ENCODE measurements around the gene ANO4.

- no peak for TF ChIP-seq EP300 (IDR thresholded peaks at IDR 0.05)
- TF ChIP-seq, protein P1, sequence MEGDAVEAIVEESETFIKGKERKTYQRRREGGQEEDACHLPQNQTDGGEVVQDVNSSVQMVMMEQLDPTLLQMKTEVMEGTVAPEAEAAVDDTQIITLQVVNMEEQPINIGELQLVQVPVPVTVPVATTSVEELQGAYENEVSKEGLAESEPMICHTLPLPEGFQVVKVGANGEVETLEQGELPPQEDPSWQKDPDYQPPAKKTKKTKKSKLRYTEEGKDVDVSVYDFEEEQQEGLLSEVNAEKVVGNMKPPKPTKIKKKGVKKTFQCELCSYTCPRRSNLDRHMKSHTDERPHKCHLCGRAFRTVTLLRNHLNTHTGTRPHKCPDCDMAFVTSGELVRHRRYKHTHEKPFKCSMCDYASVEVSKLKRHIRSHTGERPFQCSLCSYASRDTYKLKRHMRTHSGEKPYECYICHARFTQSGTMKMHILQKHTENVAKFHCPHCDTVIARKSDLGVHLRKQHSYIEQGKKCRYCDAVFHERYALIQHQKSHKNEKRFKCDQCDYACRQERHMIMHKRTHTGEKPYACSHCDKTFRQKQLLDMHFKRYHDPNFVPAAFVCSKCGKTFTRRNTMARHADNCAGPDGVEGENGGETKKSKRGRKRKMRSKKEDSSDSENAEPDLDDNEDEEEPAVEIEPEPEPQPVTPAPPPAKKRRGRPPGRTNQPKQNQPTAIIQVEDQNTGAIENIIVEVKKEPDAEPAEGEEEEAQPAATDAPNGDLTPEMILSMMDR (IDR thresholded peaks at IDR 0.05): no peak
Observed at GRCh38 chr12:101076921-101077320, 282.3 kb downstream of the ANO4 start.

All from ovary (tissue), 3 donors.